ENCODE results near the gene SNRPD2.

- TF ChIP-seq CTCF (IDR thresholded peaks at IDR 0.05; ENCODE audit: low read length) (no peak), EZH2 (IDR thresholded peaks at IDR 0.05; ENCODE audit: borderline replicate concordance, low read length) (no peak)
These were observed 14.1 kb upstream of the SNRPD2 start for GRCh38 chr19:45705710-45706415.

Measured in OCI-LY1 (cell line).